ENCODE measurements around the gene USB1.

DNA sequence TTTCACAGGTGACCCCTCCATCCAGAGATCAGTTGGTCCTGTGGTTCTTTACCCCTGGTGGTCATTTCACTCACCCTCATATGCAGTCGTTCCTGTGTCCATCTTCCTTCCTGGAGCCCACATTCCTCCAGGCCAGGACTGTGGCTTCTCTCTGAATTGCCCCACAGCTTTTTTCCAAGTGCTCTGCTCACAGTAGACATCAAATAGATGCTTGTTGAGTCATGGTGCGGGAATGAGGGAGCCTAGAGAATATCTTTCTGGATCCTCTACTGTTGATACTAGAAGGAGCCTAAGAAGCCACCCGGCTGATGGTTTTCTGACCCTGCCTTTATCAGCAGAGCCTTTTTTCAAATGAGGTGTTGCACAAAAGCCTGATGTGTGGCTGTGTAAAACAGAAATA lies 10.4 kb downstream of the USB1 start:
- TF ChIP-seq NR3C1 (IDR thresholded peaks at IDR 0.05), result no peak
- no peak for TF ChIP-seq RARB (CRISPR knock-in tag; IDR thresholded peaks at IDR 0.05)
- TF ChIP-seq FOSL2 (IDR thresholded peaks at IDR 0.05), result no peak
- TF ChIP-seq FOSL2 (CRISPR knock-in tag; IDR thresholded peaks at IDR 0.05), result no peak
- TF ChIP-seq CBX8 (IDR thresholded peaks at IDR 0.05), result no peak
- no peak for TF ChIP-seq JUN (IDR thresholded peaks at IDR 0.05)
- TF ChIP-seq, protein P1, sequence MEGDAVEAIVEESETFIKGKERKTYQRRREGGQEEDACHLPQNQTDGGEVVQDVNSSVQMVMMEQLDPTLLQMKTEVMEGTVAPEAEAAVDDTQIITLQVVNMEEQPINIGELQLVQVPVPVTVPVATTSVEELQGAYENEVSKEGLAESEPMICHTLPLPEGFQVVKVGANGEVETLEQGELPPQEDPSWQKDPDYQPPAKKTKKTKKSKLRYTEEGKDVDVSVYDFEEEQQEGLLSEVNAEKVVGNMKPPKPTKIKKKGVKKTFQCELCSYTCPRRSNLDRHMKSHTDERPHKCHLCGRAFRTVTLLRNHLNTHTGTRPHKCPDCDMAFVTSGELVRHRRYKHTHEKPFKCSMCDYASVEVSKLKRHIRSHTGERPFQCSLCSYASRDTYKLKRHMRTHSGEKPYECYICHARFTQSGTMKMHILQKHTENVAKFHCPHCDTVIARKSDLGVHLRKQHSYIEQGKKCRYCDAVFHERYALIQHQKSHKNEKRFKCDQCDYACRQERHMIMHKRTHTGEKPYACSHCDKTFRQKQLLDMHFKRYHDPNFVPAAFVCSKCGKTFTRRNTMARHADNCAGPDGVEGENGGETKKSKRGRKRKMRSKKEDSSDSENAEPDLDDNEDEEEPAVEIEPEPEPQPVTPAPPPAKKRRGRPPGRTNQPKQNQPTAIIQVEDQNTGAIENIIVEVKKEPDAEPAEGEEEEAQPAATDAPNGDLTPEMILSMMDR (IDR thresholded peaks at IDR 0.05), result no peak
- no peak for TF ChIP-seq POLR2AphosphoS2 (conservative IDR thresholded peaks at IDR 0.05; ENCODE audit: low read length)
